HG03457 (cell line): Measurements from ENCODE around the gene PPP6C.

ENCODE experiments used
- ATAC-seq: cut with Tn5 transposase; IDR thresholded peaks from one replicate; pipeline ENCODE4 v1.9.1; 2021; ENCODE audit warnings: moderate number of reproducible peaks; ENCODE audit not compliant: unreplicated experiment

The PPP6C gene

DNA sequence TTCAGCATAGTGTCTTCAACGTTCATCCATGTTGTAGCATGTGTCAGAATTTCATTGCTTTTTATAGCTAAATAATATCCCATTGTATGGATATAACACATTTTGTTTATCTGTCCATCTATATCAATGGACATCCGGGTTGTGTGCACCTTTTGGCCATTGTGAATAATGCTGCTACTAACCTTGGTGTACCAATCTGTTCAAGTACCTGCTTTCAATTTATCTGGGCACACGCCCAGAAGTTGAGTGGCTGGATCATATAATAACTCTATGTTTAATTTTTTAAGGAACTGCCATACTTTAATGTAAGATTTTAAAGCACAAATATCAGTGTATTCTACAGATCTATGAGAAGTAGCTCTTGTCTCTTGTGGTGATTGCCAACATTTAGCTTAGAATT lies 89.8 kb downstream of the PPP6C start:
- no peak for ATAC-seq
